T-cell (primary cell): ENCODE results near the gene SDSL. TPM values are rescaled to one million over a fixed set of nuclear protein-coding genes. Genes with fewer than 3 reads are reported as not detected.

Experiments
- ATAC-seq, 4 experiments: fragments of 200-7000 bp in 3 of 4; fragments of 150-1000 bp in 1 of 4; cut with Tn5 transposase; replicated peaks in 1 of 4; 1 replicate in 3 of 4; 2 replicates in 1 of 4; pipeline ENCODE4 v1.10.0; 2021; ENCODE audit warnings: moderate library complexity in 3 of 4, mild to moderate bottlenecking in 2 of 4, moderate number of reproducible peaks in 1 of 4
- CTCF ChIA-PET, 2 donors: fragments of 300-600 bp; sonication (Branson Sonifier 250); formaldehyde crosslinking; loops; one replicate each; lab custom pipeline; 2022; ENCODE audit warnings: antibody characterized with exemption in 2 of 2; lab: Charles Lee
- POLR2A ChIA-PET, 2 donors: fragments of 300-600 bp; sonication (Branson Sonifier 250); formaldehyde crosslinking; loops; one replicate each; lab custom pipeline; 2022; ENCODE audit warnings: antibody characterized with exemption in 2 of 2; lab: Charles Lee
- DNase-seq, 35 experiments: peaks; one replicate each; pipeline versions ENCODE4 v3.0.0 to v3.0.0-alpha.2; 2013 to 2023
- H3K27ac ChIP-seq: one replicate; pipeline ENCODE4 v1.5.1; 2013; ENCODE audit warnings: low read length
- H3K27me3 ChIP-seq, 2 experiments: replicated peaks in 1 of 2; 1 replicate in 1 of 2; 2 replicates in 1 of 2; pipeline versions ENCODE4 v1.6.1 to v1.7.0; 2013; ENCODE audit warnings: low read length in 1 of 2, mixed read lengths in 1 of 2; ENCODE audit not compliant: control insufficient read depth in 2 of 2, insufficient read depth in 2 of 2; ENCODE audit errors: extremely low read depth in 1 of 2
- H3K36me3 ChIP-seq, 2 donors: 1 replicate in 1 of 2; 2 replicates in 1 of 2; pipeline versions ENCODE4 v1.6.1 to v1.7.0; 2013; ENCODE audit warnings: low read length in 1 of 2; ENCODE audit not compliant: control insufficient read depth in 2 of 2, insufficient read depth in 1 of 2; ENCODE audit errors: extremely low read depth in 1 of 2
- H3K4me1 ChIP-seq, 2 experiments: 1 replicate in 1 of 2; 2 replicates in 1 of 2; pipeline versions ENCODE4 v1.6.1 to v1.7.0; 2013; ENCODE audit warnings: low read length in 2 of 2, mixed read lengths in 1 of 2; ENCODE audit not compliant: insufficient read depth in 2 of 2, control insufficient read depth in 1 of 2; ENCODE audit errors: extremely low read depth in 1 of 2
- H3K4me3 ChIP-seq, 2 donors: 1 replicate in 1 of 2; 2 replicates in 1 of 2; pipeline versions ENCODE4 v1.5.1 to v1.7.0; 2013; ENCODE audit warnings: mild to moderate bottlenecking in 2 of 2, low read length in 1 of 2, moderate library complexity in 1 of 2; ENCODE audit not compliant: control insufficient read depth in 1 of 2; ENCODE audit errors: extremely low read depth in 1 of 2
- H3K9me3 ChIP-seq: 2 replicates; pipeline ENCODE4 v1.7.0; 2013
- H3K27ac Mint-ChIP-seq, 2 donors: one replicate each; pipeline ENCODE4 v1.8.0; 2020 to 2021; ENCODE audit warnings: mild to moderate bottlenecking in 2 of 2, mixed read lengths in 2 of 2
- H3K27me3 Mint-ChIP-seq, 2 donors: one replicate each; pipeline ENCODE4 v1.8.0; 2021 to 2022; ENCODE audit warnings: mixed read lengths in 2 of 2
- H3K36me3 Mint-ChIP-seq: one replicate; pipeline ENCODE4 v1.8.0; 2021; ENCODE audit warnings: mixed read lengths
- H3K4me1 Mint-ChIP-seq, 3 donors: one replicate each; pipeline ENCODE4 v1.8.0; 2020 to 2022; ENCODE audit warnings: mixed read lengths in 3 of 3, mild to moderate bottlenecking in 1 of 3
- H3K4me3 Mint-ChIP-seq, 3 donors: one replicate each; pipeline ENCODE4 v1.8.0; 2020 to 2022; ENCODE audit warnings: mild to moderate bottlenecking in 3 of 3, mixed read lengths in 3 of 3, moderate library complexity in 3 of 3
- H3K9me3 Mint-ChIP-seq, 3 donors: one replicate each; pipeline ENCODE4 v1.8.0; 2020 to 2022; ENCODE audit warnings: mixed read lengths in 3 of 3
- WGBS: methylation state at CpG from one replicate; pipeline ENCODE4 v1.1.5; 2013; ENCODE audit warnings: missing lambda C conversion rate; ENCODE audit not compliant: insufficient coverage; 5-methylcytosine and 5-hydroxymethylcytosine counted together
- total RNA-seq, 35 experiments: library from RNA in 6 of 35; stranded (reverse) in 6 of 35; fragments of 120-200 nt in 1 of 35; gene quantifications; one replicate each; pipeline versions ENCODE4 v1.2.1 to v1.2.4 and lab custom pipeline; 2013 to 2026

The SDSL gene
- total RNA-seq, 5 donors from 2014 or later (not counting 1 experiment from before 2014, with no cell fraction given), result 0.19 to 2.3 (median 0.44) TPM; not detected in 1

DNA sequence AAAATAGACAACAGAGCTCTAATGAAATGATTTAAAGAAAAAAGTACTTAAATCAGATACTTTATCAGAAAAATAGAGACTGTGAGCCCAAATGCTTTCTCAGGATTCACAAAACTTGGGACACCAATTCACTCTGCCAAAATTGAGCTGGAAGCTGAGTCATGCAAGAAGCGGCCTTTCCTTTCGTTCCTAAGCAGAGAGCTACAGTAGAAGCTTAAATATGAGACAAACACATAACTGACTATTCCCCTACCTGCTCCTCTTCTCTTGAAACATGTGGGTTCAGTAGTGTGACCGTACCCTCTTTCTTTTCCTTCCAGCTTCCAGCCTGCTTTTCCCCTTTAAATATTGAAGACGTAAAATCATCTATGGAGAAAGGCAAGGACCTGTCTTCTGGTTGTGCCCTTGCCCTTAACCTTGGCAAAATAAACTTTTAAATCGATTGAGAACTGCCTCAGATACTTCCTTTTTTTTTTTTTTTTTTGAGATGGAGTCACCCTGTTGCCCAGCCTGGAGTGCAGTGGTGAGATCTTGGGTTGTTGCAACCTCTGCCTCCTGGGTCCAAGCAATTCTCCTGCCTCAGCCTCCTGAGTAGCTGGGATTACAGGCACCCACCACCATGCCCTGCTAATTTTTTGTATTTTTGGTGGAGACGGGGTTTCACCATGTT, 14.1 kb upstream of the SDSL start:
- WGBS, result 91% methylated on average over 4 of the region's 6 CpGs
- CTCF ChIA-PET, result interaction anchor here (0.7 to 0.8 kb wide), 3 partner anchors 17 to 35 kb away, joined by 3 to 5 read pairs (median 3); no protein-coding TSS in a partner anchor
- H3K27me3 Mint-ChIP-seq, result peaks cover 5 to 16% of the 10 kb centered on the region in 2 donors
- Histone ChIP-seq H3K4me3 (no peak overlapping the region), H3K36me3 (no peaks in the 10 kb centered on the region), H3K27ac (no peak overlapping the region), H3K9me3 (no peaks in the 10 kb centered on the region), H3K27me3 (peaks cover 0 to 31% of the 10 kb centered on the region in 2 experiments), H3K4me1 (no peaks in the 10 kb centered on the region)
- no peaks in the 10 kb centered on the region for H3K36me3 Mint-ChIP-seq
- no peak for ATAC-seq
- no peak overlapping the region for H3K27ac Mint-ChIP-seq
- H3K9me3 Mint-ChIP-seq, result no peaks in the 10 kb centered on the region
- DNase-seq, result no peak
- no peak overlapping the region for H3K4me3 Mint-ChIP-seq
- no peaks in the 10 kb centered on the region for H3K4me1 Mint-ChIP-seq
- POLR2A ChIA-PET, result no interaction called here

DNA sequence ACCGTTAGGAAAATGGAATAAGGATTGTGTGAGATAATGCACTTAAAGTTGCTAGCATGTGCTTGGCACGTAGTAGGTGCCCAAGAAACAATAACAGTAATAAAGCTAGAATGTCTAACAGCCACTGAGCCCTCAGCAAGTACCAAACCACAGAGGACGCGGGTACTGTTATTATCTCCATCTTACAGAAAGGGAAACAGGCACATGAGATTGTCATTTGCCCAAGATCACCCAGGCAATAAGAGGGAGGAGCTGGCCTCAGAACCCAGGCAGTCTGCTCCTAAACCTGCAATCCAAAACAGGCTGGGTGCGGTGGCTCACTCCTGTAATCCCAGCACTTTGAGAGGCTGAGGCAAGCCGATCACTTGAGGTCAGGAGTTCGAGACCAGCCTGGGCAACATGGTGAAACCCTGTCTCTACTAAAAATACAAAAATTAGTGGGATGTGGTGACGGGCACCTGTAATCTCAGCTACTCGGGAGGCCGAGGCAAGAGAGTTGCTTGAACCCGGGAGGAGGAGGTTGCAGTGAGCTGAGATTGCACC, 13.4 kb upstream of the SDSL start:
- H3K9me3 ChIP-seq, result no peaks in the 10 kb centered on the region
- H3K4me1 ChIP-seq, result no peaks in the 10 kb centered on the region
- H3K27ac ChIP-seq, result no peak overlapping the region
- Mint-ChIP-seq H3K27me3 (peaks cover 5 to 16% of the 10 kb centered on the region in 2 donors), H3K4me3 (no peak overlapping the region), H3K27ac (no peak overlapping the region), H3K36me3 (no peaks in the 10 kb centered on the region), H3K4me1 (no peaks in the 10 kb centered on the region), H3K9me3 (no peaks in the 10 kb centered on the region)
- ATAC-seq, result no peak
- POLR2A ChIA-PET, result no interaction called here
- WGBS, result 95% methylated on average over 3 of the region's 11 CpGs
- H3K4me3 ChIP-seq, result no peak overlapping the region
- CTCF ChIA-PET, result interaction anchor here (0.6 to 0.8 kb wide), 2 partner anchors 17 to 186 kb away, joined by 3 to 4 read pairs; no protein-coding TSS in a partner anchor
- H3K27me3 ChIP-seq, result peaks cover 0 to 24% of the 10 kb centered on the region in 2 experiments
- DNase-seq, result no peak
- H3K36me3 ChIP-seq, result no peaks in the 10 kb centered on the region

DNA sequence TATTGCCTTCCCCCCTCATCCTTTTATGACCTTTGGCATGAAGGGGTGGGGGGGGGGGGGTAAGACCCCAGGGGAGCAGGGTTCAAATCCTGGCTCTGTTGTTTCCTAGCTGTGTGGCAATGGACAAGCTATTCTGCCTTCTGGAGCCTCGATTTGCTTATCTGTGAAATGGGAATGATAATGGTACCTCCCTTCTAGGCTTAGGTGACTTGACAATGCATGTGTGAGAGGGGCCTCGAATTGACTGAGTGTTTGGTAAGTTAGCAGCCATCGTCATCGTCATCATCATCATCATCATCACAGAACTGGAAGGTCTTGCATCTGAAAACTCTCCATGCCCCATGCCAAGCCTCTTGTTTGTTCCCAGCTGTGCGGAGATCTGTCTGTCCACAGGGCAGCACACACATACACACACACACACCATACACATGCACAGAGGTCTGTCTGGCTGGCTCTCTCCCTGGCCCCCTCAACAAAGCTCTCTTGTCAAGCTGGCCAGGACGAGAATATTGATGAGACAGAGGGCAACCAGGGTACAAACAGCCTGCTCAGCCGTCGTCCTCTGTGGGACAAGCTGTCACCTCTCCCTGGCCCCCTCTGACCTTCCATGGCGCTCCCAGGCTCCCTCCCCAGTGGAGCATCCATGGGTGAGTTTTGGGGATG, 12.6 kb upstream of the SDSL start:
- no peak overlapping the region for H3K4me3 Mint-ChIP-seq
- 77% methylated on average over 6 of the region's 9 CpGs for WGBS
- Histone ChIP-seq H3K36me3 (no peaks in the 10 kb centered on the region), H3K4me3 (no peak overlapping the region), H3K27me3 (peaks cover 0 to 25% of the 10 kb centered on the region in 2 experiments), H3K4me1 (no peaks in the 10 kb centered on the region), H3K9me3 (no peaks in the 10 kb centered on the region), H3K27ac (no peak overlapping the region)
- POLR2A ChIA-PET, result no interaction called here
- DNase-seq (no peak), ATAC-seq (no peak)
- H3K36me3 Mint-ChIP-seq, result no peaks in the 10 kb centered on the region
- H3K27ac Mint-ChIP-seq, result no peak overlapping the region
- no peaks in the 10 kb centered on the region for H3K4me1 Mint-ChIP-seq
- H3K27me3 Mint-ChIP-seq, result peaks cover 6 to 13% of the 10 kb centered on the region in 2 donors
- H3K9me3 Mint-ChIP-seq, result no peaks in the 10 kb centered on the region
- CTCF ChIA-PET, result interaction anchor here in 1 of 2 donors (1.2 kb wide), 1 partner anchor 16 kb away, joined by 3 read pairs; no protein-coding TSS in a partner anchor

DNA sequence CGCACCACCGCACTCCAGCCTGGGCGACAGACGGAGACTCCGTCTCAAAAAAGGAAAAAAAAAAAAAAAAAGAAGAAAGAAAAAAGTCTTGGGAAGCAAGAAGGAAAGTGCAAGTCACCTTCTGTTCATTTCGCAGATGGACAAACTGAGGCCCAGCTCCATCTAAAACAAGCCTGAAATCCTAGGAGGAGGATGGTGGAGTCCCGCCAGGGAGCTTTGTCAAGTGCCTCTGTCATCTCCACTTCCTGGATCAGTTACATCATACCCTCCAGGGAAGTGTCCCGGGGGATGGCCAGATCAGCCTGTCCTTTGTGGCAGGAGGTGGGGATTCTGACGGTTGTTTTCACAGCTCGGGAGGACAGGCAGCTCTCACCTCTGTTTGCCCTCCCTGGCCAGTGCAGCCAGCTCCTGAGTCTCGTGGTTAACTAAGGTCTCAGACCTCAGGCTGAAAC, 8.7 kb upstream of the SDSL start:
- ATAC-seq (no peak), DNase-seq (no peak)
- no peaks in the 10 kb centered on the region for H3K4me1 Mint-ChIP-seq
- H3K27me3 Mint-ChIP-seq, result peaks cover 10 to 18% of the 10 kb centered on the region in 2 donors
- POLR2A ChIA-PET, result no interaction called here
- Histone ChIP-seq H3K4me3 (no peak overlapping the region), H3K27me3 (peaks cover 0 to 41% of the 10 kb centered on the region in 2 experiments), H3K27ac (no peak overlapping the region), H3K4me1 (no peaks in the 10 kb centered on the region), H3K9me3 (no peaks in the 10 kb centered on the region), H3K36me3 (no peaks in the 10 kb centered on the region)
- H3K9me3 Mint-ChIP-seq, result no peaks in the 10 kb centered on the region
- no peaks in the 10 kb centered on the region for H3K36me3 Mint-ChIP-seq
- 71% methylated on average over 1 of the region's 11 CpGs for WGBS
- no peak overlapping the region for H3K27ac Mint-ChIP-seq
- CTCF ChIA-PET, result interaction anchor here in 1 of 2 donors (0.7 kb wide), 1 partner anchor 418 kb away, joined by 9 read pairs; no protein-coding TSS in a partner anchor
- H3K4me3 Mint-ChIP-seq, result no peak overlapping the region

DNA sequence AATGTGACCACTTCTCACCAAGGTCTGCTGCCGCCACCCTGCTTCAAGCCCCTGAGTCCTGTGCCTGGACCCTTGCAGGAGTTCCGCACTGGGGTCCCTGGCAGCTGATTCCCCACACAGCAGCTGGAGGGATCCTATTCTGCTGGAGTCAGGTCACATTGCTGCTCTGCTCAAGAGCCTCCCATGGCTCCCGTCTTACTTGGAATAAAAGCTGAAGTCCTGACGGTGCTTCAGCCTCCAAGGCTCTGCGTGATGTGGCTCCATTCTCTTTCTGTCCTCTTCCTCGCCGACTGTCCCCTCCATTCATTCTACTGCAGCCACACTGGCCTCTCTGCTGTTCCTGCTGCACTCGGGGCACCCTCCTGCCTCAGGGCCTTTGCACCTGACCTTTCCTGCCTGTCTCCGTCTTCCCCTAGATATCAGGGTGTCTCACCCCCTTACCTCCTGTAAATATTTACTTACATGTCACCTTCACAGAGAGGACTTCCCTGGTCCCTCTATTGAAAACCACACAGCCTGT, 7.6 kb upstream of the SDSL start:
- peaks cover 10 to 21% of the 10 kb centered on the region in 2 donors for H3K27me3 Mint-ChIP-seq
- CTCF ChIA-PET, result no interaction called here
- POLR2A ChIA-PET, result no interaction called here
- no peaks in the 10 kb centered on the region for H3K36me3 Mint-ChIP-seq
- H3K9me3 Mint-ChIP-seq, result no peaks in the 10 kb centered on the region
- H3K4me3 ChIP-seq, result no peak overlapping the region
- no peaks in the 10 kb centered on the region for H3K36me3 ChIP-seq
- 90% methylated on average over 9 of the region's 9 CpGs for WGBS
- H3K9me3 ChIP-seq, result no peaks in the 10 kb centered on the region
- no peaks in the 10 kb centered on the region for H3K4me1 Mint-ChIP-seq
- DNase-seq, result no peak
- no peak overlapping the region for H3K27ac ChIP-seq
- ATAC-seq, result no peak
- no peak overlapping the region for H3K4me3 Mint-ChIP-seq
- no peak overlapping the region for H3K27ac Mint-ChIP-seq
- peaks cover 0 to 41% of the 10 kb centered on the region in 2 experiments for H3K27me3 ChIP-seq
- H3K4me1 ChIP-seq, result no peaks in the 10 kb centered on the region

DNA sequence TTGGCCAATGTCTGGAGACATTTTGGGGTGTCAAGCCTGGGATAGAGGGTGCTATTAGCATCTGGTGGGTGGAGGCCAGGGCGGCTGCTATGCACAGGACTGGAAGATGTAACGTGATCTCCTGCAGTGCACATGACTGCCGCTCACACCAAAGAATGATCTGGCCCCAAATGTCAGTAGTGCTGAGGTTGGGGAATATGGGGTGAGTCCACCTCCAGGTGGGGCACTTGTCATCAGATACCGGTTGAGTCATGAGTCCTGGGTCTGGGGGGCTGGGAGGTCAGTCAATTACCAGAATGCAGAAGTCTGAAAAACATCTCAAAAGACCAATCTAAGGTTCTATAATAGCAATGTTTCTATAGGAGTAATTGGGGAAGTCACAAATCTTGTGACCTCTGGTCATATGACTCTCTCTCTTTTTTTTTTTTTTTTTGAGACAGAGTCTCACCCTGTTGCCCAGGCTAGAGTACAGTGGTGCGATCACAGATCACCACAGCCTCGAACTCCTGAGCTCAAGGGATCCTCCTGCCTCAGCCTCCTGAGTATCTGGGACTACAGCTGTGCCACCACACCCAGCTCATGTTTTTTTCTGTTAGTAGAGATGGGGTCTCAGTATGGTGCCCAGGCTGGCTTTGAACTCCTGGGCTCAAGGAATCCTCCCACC, 6.0 kb upstream of the SDSL start:
- no peaks in the 10 kb centered on the region for H3K36me3 Mint-ChIP-seq
- Histone ChIP-seq H3K4me1 (no peaks in the 10 kb centered on the region), H3K36me3 (no peaks in the 10 kb centered on the region), H3K27me3 (peaks cover 0 to 44% of the 10 kb centered on the region in 2 experiments), H3K9me3 (no peaks in the 10 kb centered on the region), H3K4me3 (no peak overlapping the region), H3K27ac (no peak overlapping the region)
- ATAC-seq, result no peak
- WGBS, result 67% methylated on average over 1 of the region's 6 CpGs
- peak in 1 of 35 experiments; percentile 13 for DNase-seq
- H3K9me3 Mint-ChIP-seq, result no peaks in the 10 kb centered on the region
- H3K4me3 Mint-ChIP-seq, result no peak overlapping the region
- CTCF ChIA-PET, result no interaction called here
- H3K27me3 Mint-ChIP-seq, result peaks cover 6 to 23% of the 10 kb centered on the region in 2 donors
- POLR2A ChIA-PET, result no interaction called here
- H3K27ac Mint-ChIP-seq, result no peak overlapping the region
- no peaks in the 10 kb centered on the region for H3K4me1 Mint-ChIP-seq
